ENCODE measurements around the gene GRIK5. TPM values are rescaled to one million over a fixed set of nuclear protein-coding genes. Genes with fewer than 3 reads are reported as not detected.

The GRIK5 gene
- total RNA-seq, 2 experiments from 2014 or later, result 0.73 to 1.3 TPM

GRCh38 chr19:42111811-42112210 is 41.8 kb upstream of the GRIK5 start:
- TF ChIP-seq EZH2phosphoT487 (IDR thresholded peaks at IDR 0.05; ENCODE audit: borderline replicate concordance, low read depth, low read length), result no peak
- no peak for TF ChIP-seq CTCF (conservative IDR thresholded peaks at IDR 0.05; ENCODE audit: low read length)
- no peak for DNase-seq (ENCODE audit: low spot score)
- no TSS peak for BruUV-seq (replicated peaks)
- Histone ChIP-seq H3K79me2 (ENCODE audit: insufficient read depth, low read depth, low read length) (peaks cover 18% of the 10 kb centered on the region; the same call in 1 of the 2 replicates), H2AFZ (ENCODE audit: low read length) (no peak overlapping the region), H3K9me2 (ENCODE audit: insufficient read depth, low read length) (no peaks in the 10 kb centered on the region), H3K4me1 (ENCODE audit: insufficient read depth, low read length, poor library complexity, severe bottlenecking) (peaks cover 91% of the 10 kb centered on the region), H3K36me3 (ENCODE audit: insufficient read depth, low read length) (peaks cover 80% of the 10 kb centered on the region), H3K4me2 (ENCODE audit: low read length) (no peak overlapping the region), H3K9me3 (ENCODE audit: low read length) (no peaks in the 10 kb centered on the region), H4K20me1 (ENCODE audit: insufficient read depth, low read length) (no peaks in the 10 kb centered on the region), H3K27ac (ENCODE audit: low read depth, low read length, poor library complexity, severe bottlenecking) (peak overlapping the region; percentile 24), H3K4me3 (ENCODE audit: low read depth, low read length, poor library complexity, severe bottlenecking) (no peak overlapping the region)
- intact Hi-C loops (cut with micrococcal nuclease; ENCODE audit: unreplicated experiment), result no loop called here
- ChIA-PET CTCF (ENCODE audit: unreplicated experiment) (no interaction called here), POLR2A (no interaction called here)

GRCh38 chr19:42111384-42111783 is 41.4 kb upstream of the GRIK5 start:
- Histone ChIP-seq H3K4me1 (ENCODE audit: insufficient read depth, low read length, poor library complexity, severe bottlenecking) (peaks cover 86% of the 10 kb centered on the region), H3K9me3 (ENCODE audit: low read length) (no peaks in the 10 kb centered on the region), H2AFZ (ENCODE audit: low read length) (no peak overlapping the region), H4K20me1 (ENCODE audit: insufficient read depth, low read length) (no peaks in the 10 kb centered on the region), H3K36me3 (ENCODE audit: insufficient read depth, low read length) (peaks cover 77% of the 10 kb centered on the region), H3K9me2 (ENCODE audit: insufficient read depth, low read length) (no peaks in the 10 kb centered on the region), H3K4me3 (ENCODE audit: low read depth, low read length, poor library complexity, severe bottlenecking) (no peak overlapping the region), H3K27ac (ENCODE audit: low read depth, low read length, poor library complexity, severe bottlenecking) (peak overlapping the region; percentile 24), H3K4me2 (ENCODE audit: low read length) (no peak overlapping the region), H3K79me2 (ENCODE audit: insufficient read depth, low read depth, low read length) (peaks cover 18% of the 10 kb centered on the region; the same call in 1 of the 2 replicates)
- POLR2A ChIA-PET, result no interaction called here
- CTCF ChIA-PET (ENCODE audit: unreplicated experiment), result no interaction called here
- BruUV-seq (replicated peaks), result no TSS peak
- TF ChIP-seq EZH2phosphoT487 (IDR thresholded peaks at IDR 0.05; ENCODE audit: borderline replicate concordance, low read depth, low read length) (no peak), CTCF (conservative IDR thresholded peaks at IDR 0.05; ENCODE audit: low read length) (no peak)
- intact Hi-C loops (cut with micrococcal nuclease; ENCODE audit: unreplicated experiment), result no loop called here
- DNase-seq (ENCODE audit: low spot score), result no peak

GRCh38 chr19:42110658-42111057 is 40.7 kb upstream of the GRIK5 start:
- TF ChIP-seq CTCF (conservative IDR thresholded peaks at IDR 0.05; ENCODE audit: low read length) (no peak), EZH2phosphoT487 (IDR thresholded peaks at IDR 0.05; ENCODE audit: borderline replicate concordance, low read depth, low read length) (no peak)
- Histone ChIP-seq H3K36me3 (ENCODE audit: insufficient read depth, low read length) (peaks cover 77% of the 10 kb centered on the region), H3K4me2 (ENCODE audit: low read length) (no peak overlapping the region), H3K9me2 (ENCODE audit: insufficient read depth, low read length) (no peaks in the 10 kb centered on the region), H2AFZ (ENCODE audit: low read length) (no peak overlapping the region), H3K4me3 (ENCODE audit: low read depth, low read length, poor library complexity, severe bottlenecking) (no peak overlapping the region), H3K27ac (ENCODE audit: low read depth, low read length, poor library complexity, severe bottlenecking) (peak overlapping the region; percentile 87), H4K20me1 (ENCODE audit: insufficient read depth, low read length) (no peaks in the 10 kb centered on the region), H3K79me2 (ENCODE audit: insufficient read depth, low read depth, low read length) (peaks cover 18% of the 10 kb centered on the region; the same call in 1 of the 2 replicates), H3K9me3 (ENCODE audit: low read length) (no peaks in the 10 kb centered on the region), H3K4me1 (ENCODE audit: insufficient read depth, low read length, poor library complexity, severe bottlenecking) (peaks cover 79% of the 10 kb centered on the region)
- ChIA-PET POLR2A (interaction anchor here (1.4 kb wide), 1 partner anchor 22 kb away, joined by 5 read pairs; the partner anchor contains the start of gene POU2F2), CTCF (ENCODE audit: unreplicated experiment) (no interaction called here)
- no peak for DNase-seq (ENCODE audit: low spot score)
- intact Hi-C loops (cut with micrococcal nuclease; ENCODE audit: unreplicated experiment), result no loop called here
- BruUV-seq (replicated peaks), result no TSS peak

All from OCI-LY7 (cell line).